Astrocyte (in vitro differentiated cells and primary cell): Measurements from ENCODE around the gene MYO16. TPM values are rescaled to one million over a fixed set of nuclear protein-coding genes. Genes with fewer than 3 reads are reported as not detected.

Experiments
- DNase-seq: peaks from one replicate; pipeline ENCODE4 v3.0.0-alpha.2; 2010; ENCODE audit warnings: low read depth
- FAIRE-seq: peaks from 2 replicates; lab custom pipeline; 2011; peaks lifted over from hg19 to GRCh38; lab: Jason Lieb, UNC
- H2AFZ ChIP-seq: 2 replicates; pipeline ENCODE4 v1.6.0; 2012; ENCODE audit warnings: low read depth, low read length, inconsistent platforms
- H3K27ac ChIP-seq: 2 replicates; pipeline ENCODE4 v1.5.1; 2011; ENCODE audit warnings: low read depth, low read length, inconsistent platforms
- H3K27me3 ChIP-seq: 2 replicates; pipeline ENCODE4 v1.6.0; 2011; ENCODE audit warnings: low read length, inconsistent platforms; ENCODE audit not compliant: insufficient read depth
- H3K36me3 ChIP-seq: 2 replicates; pipeline ENCODE4 v1.5.1; 2011; ENCODE audit warnings: low read length, inconsistent platforms; ENCODE audit not compliant: insufficient read depth
- H3K4me1 ChIP-seq: 2 replicates; pipeline ENCODE4 v1.5.1; 2011; ENCODE audit warnings: low read length, inconsistent platforms; ENCODE audit not compliant: insufficient read depth
- H3K4me2 ChIP-seq: 2 replicates; pipeline ENCODE4 v1.6.0; 2012; ENCODE audit warnings: low read length, inconsistent platforms
- H3K4me3 ChIP-seq: 2 replicates; pipeline ENCODE4 v1.5.1; 2011; ENCODE audit warnings: low read depth, mild to moderate bottlenecking, low read length, inconsistent platforms; ENCODE audit not compliant: insufficient read depth
- H3K79me2 ChIP-seq: 2 replicates; pipeline ENCODE4 v1.6.0; 2012; ENCODE audit warnings: mild to moderate bottlenecking, low read length, inconsistent platforms; ENCODE audit not compliant: insufficient read depth
- H3K9ac ChIP-seq: 2 replicates; pipeline ENCODE4 v1.6.0; 2012; ENCODE audit warnings: mild to moderate bottlenecking, low read length, inconsistent platforms
- H3K9me3 ChIP-seq: 2 replicates; pipeline ENCODE4 v1.5.1; 2012; ENCODE audit warnings: low read depth, mild to moderate bottlenecking, low read length, inconsistent platforms; ENCODE audit not compliant: insufficient read depth
- H4K20me1 ChIP-seq: 2 replicates; pipeline ENCODE4 v1.6.0; 2012; ENCODE audit warnings: low read length, inconsistent platforms; ENCODE audit not compliant: insufficient read depth
- H3K27ac Mint-ChIP-seq: one replicate; pipeline ENCODE4 v1.8.0; 2021; ENCODE audit warnings: mild to moderate bottlenecking, mixed read lengths; ENCODE audit not compliant: unreplicated experiment
- H3K27me3 Mint-ChIP-seq: one replicate; pipeline ENCODE4 v1.8.0; 2021; ENCODE audit warnings: low read depth, mixed read lengths; ENCODE audit not compliant: unreplicated experiment
- H3K36me3 Mint-ChIP-seq: one replicate; pipeline ENCODE4 v1.8.0; 2021; ENCODE audit warnings: low read depth, mixed read lengths; ENCODE audit not compliant: unreplicated experiment
- H3K4me1 Mint-ChIP-seq: one replicate; pipeline ENCODE4 v1.8.0; 2021; ENCODE audit warnings: low read depth, mixed read lengths; ENCODE audit not compliant: unreplicated experiment
- H3K4me3 Mint-ChIP-seq: one replicate; pipeline ENCODE4 v1.8.0; 2021; ENCODE audit warnings: mild to moderate bottlenecking, moderate library complexity, mixed read lengths; ENCODE audit not compliant: unreplicated experiment
- H3K9me3 Mint-ChIP-seq: one replicate; pipeline ENCODE4 v1.8.0; 2021; ENCODE audit warnings: mild to moderate bottlenecking, mixed read lengths; ENCODE audit not compliant: unreplicated experiment
- EZH2 ChIP-seq: IDR thresholded peaks from 2 replicates; pipeline ENCODE4 v1.6.1; 2012; ENCODE audit warnings: mild to moderate bottlenecking, low read length, inconsistent platforms; ENCODE audit not compliant: insufficient read depth
- total RNA-seq: library from RNA; stranded (reverse); gene quantifications from 2 replicates; pipeline ENCODE4 v1.2.1, GENCODE V29; 2021
- TF ChIP-seq, protein P1 (sequence below): IDR thresholded peaks from 2 replicates; pipeline ENCODE4 v1.5.1; 2011; ENCODE audit warnings: low read depth, mild to moderate bottlenecking, inconsistent platforms, low read length, moderate library complexity; ENCODE audit not compliant: insufficient read depth

The MYO16 gene
- total RNA-seq, 1 donor from 2014 or later = 0.14 TPM

DNA sequence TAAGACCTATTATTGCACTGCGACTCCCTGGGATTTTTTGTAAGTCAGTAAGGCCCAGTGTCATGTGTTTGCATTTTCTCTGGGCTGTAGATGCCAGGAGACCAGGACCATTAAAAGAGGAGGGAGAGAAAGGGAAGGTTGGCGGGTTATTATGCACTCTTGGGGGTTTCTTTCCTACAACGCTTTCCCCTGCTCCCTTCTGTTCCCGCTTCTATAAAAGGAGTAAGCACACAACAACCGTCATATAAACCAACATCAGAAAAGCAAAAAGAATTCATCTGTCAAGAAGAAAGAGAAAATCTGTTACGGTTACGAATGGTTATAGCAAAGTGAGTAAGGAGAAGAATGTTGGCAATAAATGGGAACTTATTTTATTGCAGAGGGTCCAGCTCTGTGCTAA is 615.2 kb downstream of the MYO16 start:
- H3K27me3 Mint-ChIP-seq = no peaks in the 10 kb centered on the region
- DNase-seq = no peak
- TF ChIP-seq EZH2 = no peak
- TF ChIP-seq, protein P1, sequence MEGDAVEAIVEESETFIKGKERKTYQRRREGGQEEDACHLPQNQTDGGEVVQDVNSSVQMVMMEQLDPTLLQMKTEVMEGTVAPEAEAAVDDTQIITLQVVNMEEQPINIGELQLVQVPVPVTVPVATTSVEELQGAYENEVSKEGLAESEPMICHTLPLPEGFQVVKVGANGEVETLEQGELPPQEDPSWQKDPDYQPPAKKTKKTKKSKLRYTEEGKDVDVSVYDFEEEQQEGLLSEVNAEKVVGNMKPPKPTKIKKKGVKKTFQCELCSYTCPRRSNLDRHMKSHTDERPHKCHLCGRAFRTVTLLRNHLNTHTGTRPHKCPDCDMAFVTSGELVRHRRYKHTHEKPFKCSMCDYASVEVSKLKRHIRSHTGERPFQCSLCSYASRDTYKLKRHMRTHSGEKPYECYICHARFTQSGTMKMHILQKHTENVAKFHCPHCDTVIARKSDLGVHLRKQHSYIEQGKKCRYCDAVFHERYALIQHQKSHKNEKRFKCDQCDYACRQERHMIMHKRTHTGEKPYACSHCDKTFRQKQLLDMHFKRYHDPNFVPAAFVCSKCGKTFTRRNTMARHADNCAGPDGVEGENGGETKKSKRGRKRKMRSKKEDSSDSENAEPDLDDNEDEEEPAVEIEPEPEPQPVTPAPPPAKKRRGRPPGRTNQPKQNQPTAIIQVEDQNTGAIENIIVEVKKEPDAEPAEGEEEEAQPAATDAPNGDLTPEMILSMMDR = no peak
- Histone ChIP-seq H3K27ac (peak overlapping the region; percentile 93), H4K20me1 (no peaks in the 10 kb centered on the region), H3K36me3 (no peaks in the 10 kb centered on the region), H3K27me3 (no peaks in the 10 kb centered on the region), H3K4me2 (no peak overlapping the region), H3K9ac (peak overlapping the region; percentile 75), H2AFZ (no peak overlapping the region), H3K9me3 (no peaks in the 10 kb centered on the region), H3K4me1 (peaks cover 29% of the 10 kb centered on the region), H3K4me3 (no peak overlapping the region), H3K79me2 (no peaks in the 10 kb centered on the region)
- H3K4me3 Mint-ChIP-seq = no peak overlapping the region
- peak overlapping the region; percentile 98 for H3K27ac Mint-ChIP-seq
- peaks cover 32% of the 10 kb centered on the region for H3K4me1 Mint-ChIP-seq
- H3K9me3 Mint-ChIP-seq = no peaks in the 10 kb centered on the region
- no peak for FAIRE-seq
- no peaks in the 10 kb centered on the region for H3K36me3 Mint-ChIP-seq

DNA sequence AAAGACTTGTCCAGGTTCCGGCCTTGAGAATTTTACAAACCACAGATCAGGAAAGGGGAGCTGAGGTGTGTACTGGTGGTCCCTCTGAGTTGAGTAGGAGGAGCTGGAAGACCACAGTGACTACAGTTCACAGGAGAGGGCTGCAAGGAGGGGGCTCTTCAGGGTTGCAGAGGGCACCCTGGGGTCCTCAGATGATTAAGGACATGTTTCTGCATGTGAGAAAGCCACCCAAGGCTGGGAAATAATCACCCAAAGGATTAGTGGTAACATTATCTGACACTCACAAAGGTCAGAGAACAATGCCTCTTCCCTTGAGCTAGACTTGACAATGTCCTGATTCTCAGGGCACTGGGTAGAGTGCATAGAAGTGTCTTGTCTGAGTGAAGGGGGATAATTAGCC is 616.6 kb downstream of the MYO16 start:
- Mint-ChIP-seq H3K27ac (no peak overlapping the region), H3K36me3 (no peaks in the 10 kb centered on the region), H3K4me1 (peaks cover 32% of the 10 kb centered on the region), H3K9me3 (no peaks in the 10 kb centered on the region), H3K27me3 (no peaks in the 10 kb centered on the region), H3K4me3 (no peak overlapping the region)
- Histone ChIP-seq H3K4me2 (peak overlapping the region; percentile 9), H3K36me3 (no peaks in the 10 kb centered on the region), H3K4me1 (peaks cover 29% of the 10 kb centered on the region), H3K27ac (peak overlapping the region; percentile 33), H3K4me3 (no peak overlapping the region), H3K27me3 (no peaks in the 10 kb centered on the region), H3K9ac (no peak overlapping the region), H2AFZ (peak overlapping the region; percentile 7), H3K9me3 (no peaks in the 10 kb centered on the region), H3K79me2 (no peaks in the 10 kb centered on the region), H4K20me1 (no peaks in the 10 kb centered on the region)
- no peak for DNase-seq
- no peak for TF ChIP-seq EZH2
- TF ChIP-seq, protein P1 = no peak
- no peak for FAIRE-seq

DNA sequence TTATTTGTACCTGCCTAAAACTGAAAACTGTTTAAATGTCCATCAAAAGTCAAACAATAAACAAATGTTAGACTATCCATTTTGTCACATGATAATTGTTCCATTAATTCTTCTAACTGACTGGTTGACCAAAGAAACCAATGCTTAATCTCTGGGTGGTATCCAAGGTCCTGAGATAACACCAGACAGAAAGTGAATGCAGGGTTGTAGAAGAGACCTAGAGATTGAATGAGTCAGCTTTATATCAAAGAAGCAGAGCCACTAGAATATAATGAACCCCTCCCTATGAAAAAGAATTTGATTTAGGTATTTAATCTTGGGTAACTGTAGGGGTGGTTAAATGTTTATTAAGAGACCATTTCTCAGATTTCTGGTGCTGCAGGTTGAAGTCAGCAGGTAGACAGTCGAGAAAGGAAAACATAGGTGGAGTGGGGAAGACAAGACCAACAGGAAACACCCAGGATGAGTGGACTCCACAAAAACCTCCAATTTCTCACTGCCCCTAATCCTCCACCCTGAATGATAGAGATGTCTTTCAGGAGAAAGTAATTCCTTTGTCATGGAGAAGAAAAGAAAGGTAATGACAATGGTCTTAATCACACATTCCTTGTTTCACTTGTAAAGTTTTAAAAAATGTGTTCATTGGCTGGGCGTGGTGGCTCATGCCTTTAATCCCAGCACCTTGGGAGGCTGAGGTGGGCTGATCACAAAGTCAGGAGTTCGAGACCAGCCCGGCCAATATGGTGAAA is 620.5 kb downstream of the MYO16 start:
- peaks cover 6% of the 10 kb centered on the region for H3K4me1 ChIP-seq
- H3K27ac ChIP-seq = no peak overlapping the region
- DNase-seq = no peak
- no peaks in the 10 kb centered on the region for H3K27me3 Mint-ChIP-seq
- H3K4me3 ChIP-seq = no peak overlapping the region
- H3K4me2 ChIP-seq = no peak overlapping the region
- no peaks in the 10 kb centered on the region for H3K79me2 ChIP-seq
- no peaks in the 10 kb centered on the region for H3K36me3 Mint-ChIP-seq
- no peak overlapping the region for H3K27ac Mint-ChIP-seq
- no peaks in the 10 kb centered on the region for H3K27me3 ChIP-seq
- FAIRE-seq = peak; percentile 72
- TF ChIP-seq EZH2 = no peak
- TF ChIP-seq, protein P1 = no peak
- H3K9me3 ChIP-seq = no peaks in the 10 kb centered on the region
- H3K4me1 Mint-ChIP-seq = peaks cover 15% of the 10 kb centered on the region
- H3K9ac ChIP-seq = no peak overlapping the region
- H4K20me1 ChIP-seq = no peaks in the 10 kb centered on the region
- no peak overlapping the region for H2AFZ ChIP-seq
- no peaks in the 10 kb centered on the region for H3K36me3 ChIP-seq
- no peak overlapping the region for H3K4me3 Mint-ChIP-seq
- H3K9me3 Mint-ChIP-seq = no peaks in the 10 kb centered on the region
